SK-N-SH treated with all-trans-retinoic acid at 6 μM for 48 hours (cell line): Measurements from ENCODE around the gene PCMTD2.

Source experiments
- ARNTL ChIP-seq: fragments of 450-650 bp; formaldehyde crosslinking; IDR thresholded peaks from 2 replicates; pipeline ENCODE4 v1.5.0; 2020; ENCODE audit warnings: low read depth, mild to moderate bottlenecking, moderate library complexity, borderline replicate concordance
- BACH2 ChIP-seq: fragments of 250-450 bp; sonication (Bioruptor Pico); IDR thresholded peaks from 2 replicates; pipeline ENCODE4 v1.9.0; 2021; ENCODE audit warnings: mild to moderate bottlenecking, borderline replicate concordance
- CREB5 ChIP-seq: fragments of 250-450 bp; sonication (Bioruptor Pico); IDR thresholded peaks from 2 replicates; pipeline ENCODE4 v1.5.1; 2020; ENCODE audit warnings: low read depth, mild to moderate bottlenecking, moderate library complexity
- CSDC2 ChIP-seq: fragments of 250-450 bp; sonication (Bioruptor Pico); IDR thresholded peaks from 2 replicates; pipeline ENCODE4 v1.5.0; 2020; ENCODE audit warnings: mild to moderate bottlenecking, moderate library complexity
- ISL1 ChIP-seq: fragments of 250-450 bp; sonication (Bioruptor Pico); IDR thresholded peaks from 2 replicates; pipeline ENCODE4 v2.1.2; 2022; ENCODE audit warnings: mild to moderate bottlenecking, moderate library complexity
- OSR1 ChIP-seq: fragments of 250-450 bp; sonication (Bioruptor Pico); IDR thresholded peaks from 2 replicates; pipeline ENCODE4 v1.8.0; 2022; ENCODE audit warnings: moderate library complexity, mild to moderate bottlenecking, inconsistent platforms
- PATZ1 ChIP-seq: fragments of 250-450 bp; sonication (Bioruptor Pico); IDR thresholded peaks from 2 replicates; pipeline ENCODE4 v1.8.0; 2020; ENCODE audit warnings: mild to moderate bottlenecking, moderate library complexity, borderline replicate concordance
- PPARA ChIP-seq: fragments of 250-450 bp; sonication (Bioruptor Pico); IDR thresholded peaks from 2 replicates; pipeline ENCODE4 v1.5.0; 2020; ENCODE audit warnings: mild to moderate bottlenecking, borderline replicate concordance
- TCF4 ChIP-seq: fragments of 250-450 bp; sonication (Bioruptor Pico); IDR thresholded peaks from 2 replicates; pipeline ENCODE4 v1.8.0; 2021; ENCODE audit warnings: mild to moderate bottlenecking, moderate library complexity, borderline replicate concordance
- TOX ChIP-seq: fragments of 250-450 bp; sonication (Bioruptor Pico); IDR thresholded peaks from 2 replicates; pipeline ENCODE4 v1.8.0; 2021; ENCODE audit warnings: mild to moderate bottlenecking, moderate library complexity, borderline replicate concordance
- ZFP30 ChIP-seq: fragments of 450-650 bp; formaldehyde crosslinking; IDR thresholded peaks from 2 replicates; pipeline ENCODE4 v1.5.0; 2022; ENCODE audit warnings: mild to moderate bottlenecking, moderate library complexity
- ZNF70 ChIP-seq: fragments of 450-650 bp; formaldehyde crosslinking; IDR thresholded peaks from 2 replicates; pipeline ENCODE4 v1.5.0; 2020; ENCODE audit warnings: mild to moderate bottlenecking, moderate library complexity

- no peak for TF ChIP-seq ZFP30 (CRISPR knock-in tag)
- no peak for TF ChIP-seq TCF4 (CRISPR knock-in tag)
- TF ChIP-seq BACH2, result no peak
- TF ChIP-seq CREB5, result no peak
- no peak for TF ChIP-seq ISL1 (CRISPR knock-in tag)
- no peak for TF ChIP-seq OSR1 (CRISPR knock-in tag)
- TF ChIP-seq ZNF70 (CRISPR knock-in tag), result no peak
- TF ChIP-seq ARNTL (CRISPR knock-in tag), result no peak
- TF ChIP-seq CSDC2 (CRISPR knock-in tag), result no peak
- TF ChIP-seq PPARA (CRISPR knock-in tag), result no peak
- no peak for TF ChIP-seq TOX
- TF ChIP-seq PATZ1 (CRISPR knock-in tag), result no peak
Observed at GRCh38 chr20:64271636-64272035, 16.1 kb downstream of the PCMTD2 start.
